Activated naive CD4-positive, alpha-beta T cell treated with anti-CD3 and anti-CD28 coated beads, Interleukin-2, amount 50 U/mL, for 72 hours (primary cell): Measurements from ENCODE around the gene C20orf141. TPM values are rescaled to one million over a fixed set of nuclear protein-coding genes. Genes with fewer than 3 reads are reported as not detected.
A peak's percentile ranks its signal among the peaks of the same experiment; 100 is the strongest.
"Not testable (repeated sequence)": the region's sequence is repeated elsewhere in the genome, so short reads cannot be mapped to it uniquely, and the experiment has no call there.

Experiments
- ATAC-seq, 2 donors: fragments of 150-1000 bp; cut with Tn5 transposase; 2 replicates each; pipeline ENCODE4 v1.10.0; 2021; ENCODE audit warnings: mild to moderate bottlenecking in 2 of 2, moderate library complexity in 2 of 2
- DNase-seq, 2 donors: peaks; one replicate each; pipeline ENCODE4 v3.0.0; 2021 to 2022; ENCODE audit warnings: low spot score in 2 of 2
- H3K27ac Mint-ChIP-seq, 2 donors: one replicate each; pipeline ENCODE4 v1.8.0; 2022; ENCODE audit warnings: mild to moderate bottlenecking in 2 of 2, mixed read lengths in 2 of 2
- H3K36me3 Mint-ChIP-seq, 2 donors: one replicate each; pipeline ENCODE4 v1.8.0; 2022; ENCODE audit warnings: mixed read lengths in 2 of 2
- H3K9me3 Mint-ChIP-seq, 2 donors: one replicate each; pipeline ENCODE4 v1.8.0; 2022; ENCODE audit warnings: mixed read lengths in 2 of 2
- total RNA-seq, 2 donors: library from RNA; stranded (reverse); gene quantifications; one replicate each; pipeline ENCODE4 v1.2.3, GENCODE V29; 2022

The C20orf141 gene
- total RNA-seq, 2 donors from 2014 or later = not detected

DNA sequence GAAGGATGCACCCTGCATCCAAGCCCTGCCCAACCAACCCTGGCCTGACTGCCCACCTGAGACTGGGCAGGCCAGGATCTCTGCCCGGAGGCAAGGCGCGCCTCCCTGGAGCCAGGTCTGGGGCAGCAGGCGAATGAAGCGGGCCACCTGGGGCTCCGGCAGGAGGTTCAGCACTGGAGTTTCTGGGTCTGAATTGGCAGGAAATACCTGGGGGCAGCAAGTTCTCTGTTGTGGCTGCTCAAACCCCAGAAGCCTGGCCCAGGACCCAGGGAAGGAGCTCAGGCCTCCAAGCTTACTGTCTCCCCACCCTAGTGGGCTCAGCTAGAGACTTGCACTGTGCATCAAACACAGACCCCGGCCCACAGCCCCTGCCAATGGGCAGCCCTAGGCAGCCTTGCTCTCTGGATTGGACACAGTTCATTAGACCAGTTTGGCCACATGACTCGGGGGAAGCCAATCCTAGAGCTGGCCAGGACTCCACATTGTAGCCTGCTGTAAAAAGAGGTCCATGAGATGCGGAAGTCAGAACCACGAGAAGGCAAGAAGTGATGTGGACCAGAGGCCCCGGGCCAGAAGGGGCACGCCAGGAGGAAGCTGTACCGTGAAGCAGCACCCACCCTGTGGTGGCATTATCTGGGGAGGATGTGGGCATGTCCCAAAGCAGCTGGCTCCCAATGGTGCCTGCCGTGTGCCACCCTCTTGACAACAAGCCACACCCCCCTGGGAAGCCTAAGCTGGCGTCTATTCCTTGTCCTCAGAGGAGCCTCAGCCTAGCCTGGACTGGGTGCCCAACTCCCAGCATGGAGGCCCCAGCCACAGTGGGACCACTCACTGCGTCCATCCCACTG is 17.4 kb upstream of the C20orf141 start:
- H3K9me3 Mint-ChIP-seq = no peaks in the 10 kb centered on the region
- no peak overlapping the region for H3K27ac Mint-ChIP-seq
- peaks cover 10 to 23% of the 10 kb centered on the region in 2 donors for H3K36me3 Mint-ChIP-seq
- ATAC-seq (no peak), DNase-seq (no peak)

DNA sequence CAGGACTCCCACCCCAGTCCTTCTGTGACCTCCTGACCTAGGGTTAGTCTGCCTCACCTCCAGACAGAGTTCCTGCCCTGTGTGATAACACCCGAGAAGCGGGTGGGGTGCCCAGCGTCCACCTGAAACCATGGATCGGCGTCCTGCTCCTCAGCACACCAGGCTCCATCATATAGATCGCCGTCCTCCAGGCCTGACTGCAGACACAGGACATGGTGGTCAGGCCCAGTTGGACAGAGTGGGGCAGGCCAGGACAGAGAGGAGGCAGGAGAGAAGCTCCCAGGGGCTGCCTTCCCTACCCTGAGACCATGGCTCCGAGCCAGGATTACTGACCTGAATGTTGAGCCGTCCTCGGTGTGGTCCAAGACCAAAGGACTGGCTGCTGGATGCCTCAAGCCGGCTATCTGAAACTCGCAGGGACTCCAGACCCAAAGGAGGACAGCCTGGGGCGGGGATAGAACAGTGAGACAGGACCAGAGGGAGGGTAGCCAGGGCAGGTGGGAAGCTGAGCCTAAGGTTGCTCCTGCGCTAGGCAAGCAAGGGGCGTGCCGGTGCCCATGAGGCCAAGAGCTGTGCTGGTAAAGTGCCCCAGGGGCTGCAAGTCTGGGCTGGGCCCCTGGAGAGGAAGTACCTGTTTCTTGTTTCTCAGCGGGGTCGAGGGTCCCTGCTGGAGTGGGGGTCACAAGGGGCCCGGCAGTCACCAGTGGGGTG is 16.5 kb upstream of the C20orf141 start:
- H3K36me3 Mint-ChIP-seq = peaks cover 15 to 23% of the 10 kb centered on the region in 2 donors
- no peaks in the 10 kb centered on the region for H3K9me3 Mint-ChIP-seq
- no peak overlapping the region for H3K27ac Mint-ChIP-seq
- ATAC-seq (no peak), DNase-seq (no peak)

DNA sequence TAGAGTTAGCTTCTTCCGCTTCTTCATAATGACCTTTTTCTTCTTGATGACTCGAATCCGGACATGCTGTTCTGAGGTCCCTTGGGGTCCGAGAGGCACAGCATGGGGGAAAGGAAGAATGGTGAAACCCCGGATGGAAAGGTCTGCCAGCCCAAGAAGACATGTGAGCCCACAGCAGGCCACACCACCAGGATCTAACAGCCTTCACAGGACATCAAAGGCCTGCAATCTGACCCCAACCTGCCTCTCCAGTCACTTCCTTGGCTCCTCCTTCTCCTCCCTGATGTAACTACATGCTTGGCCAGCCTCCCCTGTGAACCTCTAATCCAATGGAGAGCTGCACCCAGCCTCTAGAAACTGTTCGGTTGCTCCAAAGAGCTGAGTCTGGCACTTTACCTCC is 16.0 kb upstream of the C20orf141 start:
- Mint-ChIP-seq H3K9me3 (no peaks in the 10 kb centered on the region), H3K27ac (no peak overlapping the region), H3K36me3 (peaks cover 15 to 23% of the 10 kb centered on the region in 2 donors)
- DNase-seq (no peak), ATAC-seq (no peak)

DNA sequence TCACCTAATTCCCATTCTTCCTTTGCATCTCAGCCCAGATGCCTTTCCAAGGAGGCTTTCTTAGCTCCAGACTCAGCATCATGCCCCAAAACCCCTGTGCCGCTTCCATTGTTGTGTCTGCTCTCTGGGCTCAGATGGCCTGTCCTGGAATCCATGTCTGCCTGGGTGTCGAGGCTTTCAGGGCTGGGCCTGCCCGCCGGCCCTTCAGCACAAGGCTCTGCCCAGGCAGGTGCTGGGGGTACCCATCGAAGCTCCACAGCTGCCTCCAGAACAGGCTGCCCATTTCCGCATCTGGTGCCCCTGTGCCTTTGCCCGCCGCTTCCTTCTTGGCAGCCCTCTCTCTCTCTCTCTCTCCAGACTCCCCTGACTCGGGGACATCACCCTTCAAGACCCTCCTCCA is 15.5 kb upstream of the C20orf141 start:
- DNase-seq = no peak
- Mint-ChIP-seq H3K9me3 (no peaks in the 10 kb centered on the region), H3K36me3 (peaks cover 15 to 23% of the 10 kb centered on the region in 2 donors), H3K27ac (no peak overlapping the region)
- ATAC-seq = peak in 1 of 2 donors; percentile 21

DNA sequence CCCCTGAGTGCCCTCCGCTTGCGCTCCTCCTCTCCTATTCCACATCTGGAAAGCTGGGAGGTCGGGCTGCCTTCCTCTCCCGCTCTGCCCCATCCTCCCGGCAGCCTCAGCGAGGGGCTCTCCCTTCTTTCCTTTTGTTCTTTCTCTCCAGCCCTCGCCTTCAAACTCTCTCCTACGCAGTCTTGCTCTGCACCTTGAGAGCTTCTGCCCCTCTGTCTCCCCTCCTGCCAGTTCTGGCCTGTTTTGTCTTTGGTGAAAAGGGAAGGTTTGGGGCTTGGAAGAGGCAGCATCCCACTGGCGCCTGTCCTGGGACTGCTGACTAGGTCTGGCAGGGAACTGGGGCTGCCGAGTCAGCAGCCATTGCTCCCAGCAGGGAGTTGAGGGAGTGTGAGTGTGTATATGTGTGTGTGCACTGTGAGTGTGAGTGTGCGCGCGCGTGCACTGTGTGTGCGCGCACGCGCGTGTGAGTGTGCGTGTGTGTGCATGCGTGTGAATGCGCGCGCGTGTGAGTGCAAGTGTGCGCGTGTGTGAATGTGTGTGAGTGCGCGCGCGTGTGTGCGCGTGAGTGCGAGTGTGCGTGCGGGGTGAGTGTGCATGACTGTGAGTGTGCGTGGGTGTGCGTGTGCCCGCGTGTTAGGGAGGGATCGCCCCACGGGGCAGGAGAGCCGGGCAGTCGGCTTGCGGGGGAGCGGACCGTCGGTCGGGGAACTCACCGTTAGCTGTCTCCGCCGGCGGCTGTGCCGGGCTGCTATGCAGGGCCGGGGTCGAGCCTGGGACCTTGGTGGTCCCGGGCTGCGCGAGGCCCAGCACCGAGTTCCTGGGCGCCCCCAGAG is 14.9 kb upstream of the C20orf141 start:
- H3K36me3 Mint-ChIP-seq = peaks cover 15 to 23% of the 10 kb centered on the region in 2 donors
- H3K27ac Mint-ChIP-seq = peak overlapping the region; percentile 9 to 37
- ATAC-seq = peak; percentile 21 to 54
- DNase-seq = no peak
- H3K9me3 Mint-ChIP-seq = no peaks in the 10 kb centered on the region

DNA sequence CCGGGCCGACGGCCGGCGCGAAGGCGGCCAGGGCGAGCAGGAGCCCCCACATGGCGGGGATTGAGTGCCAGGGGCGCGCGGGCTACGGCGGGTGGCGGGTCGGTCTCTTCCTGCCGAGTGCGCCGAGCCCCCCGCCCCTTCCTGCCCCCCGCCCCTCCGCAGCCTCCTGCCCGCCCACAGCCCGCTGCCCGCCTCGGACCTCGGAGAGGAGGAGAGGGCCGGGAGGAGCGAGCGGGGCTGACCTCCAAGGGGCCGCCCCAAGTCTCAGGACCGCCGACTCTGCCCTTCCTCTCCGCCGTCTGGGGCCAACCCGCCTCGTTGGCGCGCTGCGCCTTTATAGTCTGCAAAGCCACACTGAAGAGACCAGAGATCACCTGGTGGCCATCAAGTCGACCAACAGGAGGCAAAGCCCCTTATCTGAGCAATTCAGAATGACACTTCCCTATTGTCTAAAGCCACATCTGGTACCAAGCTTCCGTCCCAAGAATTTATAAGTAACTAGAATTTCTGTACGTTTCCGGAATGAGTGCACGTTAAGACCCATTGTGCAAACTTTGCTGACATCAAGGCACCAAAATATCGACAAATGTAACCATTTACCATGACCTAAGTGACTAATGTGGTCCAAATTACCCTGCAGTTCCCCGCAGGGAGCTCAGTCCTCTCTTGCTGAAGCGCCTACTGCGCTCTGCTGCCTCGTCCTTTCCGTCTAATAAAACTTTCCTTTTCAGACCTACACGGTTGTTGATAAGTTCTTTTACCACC is 14.1 kb upstream of the C20orf141 start, which contains the start of gene CPXM1:
TSS of gene CPXM1 (minus strand) at position 107 of the 765 bp plus-strand sequence. CDS start at position 52, 55 bp downstream.
- DNase-seq (no peak), ATAC-seq (peak; percentile 53 to 76)
- H3K9me3 Mint-ChIP-seq = no peaks in the 10 kb centered on the region
- peak within 1 kb of the TSS; percentile 9 to 37 for H3K27ac Mint-ChIP-seq
- H3K36me3 Mint-ChIP-seq = peaks cover 15 to 23% of the 10 kb centered on the region in 2 donors

DNA sequence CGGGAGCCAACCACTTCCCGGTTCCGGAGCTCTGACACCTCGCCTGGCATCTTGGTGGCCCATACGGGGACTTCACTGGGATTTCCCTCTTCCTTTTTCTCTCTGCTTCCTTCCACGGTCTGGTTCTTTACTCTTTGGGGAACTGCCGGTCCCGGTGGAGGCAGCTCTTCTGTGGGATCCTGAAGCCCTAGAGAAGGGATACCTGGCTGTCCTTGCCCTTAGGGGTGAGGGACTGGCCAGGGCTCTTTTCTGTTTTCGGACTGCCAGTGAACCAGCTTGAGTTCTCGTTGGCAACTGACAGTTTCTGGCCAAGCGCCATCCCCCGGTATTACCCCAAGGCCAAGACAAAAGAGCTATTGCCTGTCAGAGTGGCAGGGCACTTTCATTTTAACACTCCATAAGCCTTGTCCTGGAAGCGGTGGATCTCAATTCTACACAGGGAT is 13.5 kb upstream of the C20orf141 start:
- DNase-seq (no peak), ATAC-seq (no peak)
- H3K9me3 Mint-ChIP-seq = no peaks in the 10 kb centered on the region
- peak overlapping the region in 1 of 2 donors; percentile 23 for H3K27ac Mint-ChIP-seq
- H3K36me3 Mint-ChIP-seq = peaks cover 15 to 23% of the 10 kb centered on the region in 2 donors

DNA sequence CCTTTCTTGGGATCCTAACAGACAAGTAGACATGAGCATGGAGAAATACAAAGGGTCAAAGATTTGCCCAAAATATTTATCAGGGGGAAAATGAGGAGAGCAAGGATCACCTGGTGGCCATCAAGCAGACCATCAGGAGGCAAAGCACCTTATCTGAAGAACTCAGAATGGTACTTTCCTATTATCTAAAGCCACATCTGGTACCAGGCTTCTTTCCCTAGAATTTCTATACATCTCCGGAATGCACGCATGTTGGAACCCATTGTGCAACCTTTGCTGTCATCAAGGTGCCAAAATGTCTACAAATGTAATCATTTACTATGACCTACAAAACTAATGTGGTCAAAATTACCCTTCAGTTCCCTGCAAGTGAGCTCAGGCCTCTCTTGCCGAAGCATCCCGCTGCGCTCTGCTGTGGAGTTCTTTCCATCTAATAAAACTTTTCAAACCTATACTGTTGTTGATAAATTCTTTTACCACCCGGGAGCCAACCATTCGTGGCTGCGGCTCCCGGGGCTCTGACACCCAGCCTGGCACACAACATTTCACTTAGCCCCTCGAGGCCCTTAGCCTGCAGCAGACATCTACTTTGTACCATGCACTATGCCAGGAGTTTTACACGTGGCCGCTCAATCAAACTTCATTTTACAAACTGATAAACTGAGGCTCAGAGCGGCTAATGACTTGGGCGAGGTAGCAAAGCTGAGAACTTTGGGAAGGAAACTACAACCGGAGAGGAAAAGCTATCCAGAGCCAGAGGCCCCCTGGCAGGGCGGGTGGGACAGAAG is 10.6 kb upstream of the C20orf141 start:
- ATAC-seq = no peak
- H3K27ac Mint-ChIP-seq = no peak overlapping the region
- no peaks in the 10 kb centered on the region for H3K9me3 Mint-ChIP-seq
- peaks cover 15 to 22% of the 10 kb centered on the region in 2 donors for H3K36me3 Mint-ChIP-seq
- DNase-seq = no peak

DNA sequence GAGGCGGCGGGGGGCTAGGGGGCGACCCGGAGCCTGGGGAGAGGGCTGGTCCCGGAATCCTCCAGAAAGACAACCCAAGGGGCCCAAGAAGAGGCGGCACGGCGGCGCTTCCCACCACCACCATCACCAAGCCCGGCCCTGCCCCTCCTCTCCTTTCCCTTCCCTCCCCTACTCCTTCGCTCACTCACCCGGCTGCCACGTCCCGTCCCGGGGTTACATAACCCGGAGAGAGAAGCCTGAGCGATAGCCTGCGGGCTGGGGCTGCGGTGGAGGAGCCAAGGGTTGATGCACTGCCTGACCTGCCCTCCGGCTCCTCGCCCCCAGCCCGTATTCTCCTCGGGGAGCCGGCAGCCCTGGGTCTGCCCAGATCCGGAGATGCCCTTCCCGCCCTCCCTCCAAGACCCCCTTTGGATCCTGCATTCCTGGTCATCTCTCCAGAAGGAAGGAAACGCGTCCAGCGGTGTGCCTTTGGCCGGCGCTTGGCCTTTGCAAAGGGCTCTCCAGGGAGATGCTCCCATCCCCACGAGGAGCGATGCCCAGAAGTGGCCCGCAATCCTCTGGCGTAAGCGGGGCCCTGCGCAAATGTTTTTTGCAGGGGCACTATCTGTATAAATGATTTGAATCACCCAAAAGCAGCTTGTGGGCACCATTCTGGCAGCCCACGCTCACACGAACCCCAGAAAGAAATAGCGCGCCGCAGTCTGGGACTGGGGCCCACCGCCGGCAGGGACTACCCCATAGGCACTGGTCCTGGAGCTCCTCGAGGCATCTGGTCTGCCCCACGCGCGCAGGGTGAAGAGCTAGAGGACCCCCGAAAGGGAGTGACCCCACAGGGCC is 9.7 kb upstream of the C20orf141 start:
- Mint-ChIP-seq H3K36me3 (peaks cover 10 to 13% of the 10 kb centered on the region in 2 donors), H3K9me3 (no peaks in the 10 kb centered on the region), H3K27ac (no peak overlapping the region)
- ATAC-seq (no peak), DNase-seq (no peak)

DNA sequence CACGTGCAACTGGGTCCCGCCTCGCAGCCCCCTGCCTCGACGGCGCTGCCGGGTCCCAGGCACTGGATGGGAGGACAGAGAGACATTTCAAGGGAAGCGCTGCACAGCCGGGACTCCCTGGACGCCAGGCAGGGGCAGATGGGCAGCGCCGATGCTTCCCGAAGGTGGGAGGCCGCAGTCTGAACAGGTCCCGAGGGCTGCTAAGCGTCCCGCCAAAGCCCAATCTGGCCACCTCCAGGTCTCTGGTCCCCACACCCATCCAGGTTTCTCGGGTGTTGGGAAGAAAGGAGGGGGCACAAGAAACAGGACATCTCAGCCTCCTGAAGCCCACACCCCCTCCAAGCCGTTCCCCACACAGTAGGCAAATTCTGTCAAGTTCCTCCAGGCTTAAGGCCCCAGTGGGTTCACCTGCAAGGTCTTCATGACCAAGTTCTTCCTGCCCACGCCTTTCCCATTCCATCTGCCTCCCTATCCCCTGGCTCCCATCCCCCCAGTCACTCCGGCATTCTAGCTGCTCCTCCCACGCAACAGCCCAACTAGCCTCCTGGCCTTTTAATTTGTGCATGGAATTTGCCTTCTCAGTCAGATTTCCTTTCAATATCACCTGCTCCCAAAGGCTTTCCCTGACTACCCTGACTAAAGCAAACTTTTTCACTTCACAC is 9.0 kb upstream of the C20orf141 start:
- Mint-ChIP-seq H3K36me3 (peaks cover 6 to 9% of the 10 kb centered on the region in 2 donors), H3K27ac (no peak overlapping the region), H3K9me3 (peaks cover 0 to under 1% of the 10 kb centered on the region in 2 donors)
- no peak for ATAC-seq
- no peak for DNase-seq

DNA sequence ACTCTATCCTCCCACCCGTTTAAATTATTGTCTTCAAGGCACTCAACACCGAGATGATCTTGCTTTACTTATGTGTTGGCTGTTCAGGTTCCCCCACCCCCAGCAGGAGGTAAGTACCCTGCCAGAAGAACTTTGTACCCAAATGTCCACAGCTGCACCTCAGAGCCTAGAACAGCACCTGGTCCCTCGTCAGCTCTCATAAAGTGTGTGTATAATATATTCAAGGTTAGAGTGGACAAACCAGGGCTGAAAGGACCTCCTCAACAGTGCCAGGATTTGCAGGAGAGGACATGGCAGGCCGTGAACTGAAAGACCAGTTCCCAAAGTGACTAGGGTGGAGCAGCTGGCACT is 8.5 kb upstream of the C20orf141 start:
- no peak for ATAC-seq
- peaks cover 4% of the 10 kb centered on the region in 2 donors for H3K36me3 Mint-ChIP-seq
- H3K27ac Mint-ChIP-seq = no peak overlapping the region
- DNase-seq = no peak
- peaks cover 0 to 5% of the 10 kb centered on the region in 2 donors for H3K9me3 Mint-ChIP-seq

DNA sequence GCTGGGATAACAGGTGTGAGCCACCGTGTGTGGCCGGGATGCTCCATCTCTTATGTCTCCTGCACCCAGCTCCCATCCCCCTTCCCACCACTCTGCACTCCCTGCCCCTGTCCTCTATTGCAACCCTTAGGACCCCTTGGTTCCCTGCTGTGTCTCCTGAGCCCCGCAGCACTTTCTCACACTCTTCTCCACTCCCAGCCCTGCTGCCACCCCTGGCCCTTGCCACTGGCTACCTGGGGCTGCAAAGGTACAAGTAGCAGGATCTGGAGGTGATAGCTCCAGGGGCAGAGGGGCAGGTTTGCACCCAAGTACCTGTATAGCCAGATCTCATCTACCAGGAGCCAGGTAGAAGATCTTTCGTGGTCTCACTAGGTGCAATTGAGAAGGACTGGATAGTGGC is 7.8 kb upstream of the C20orf141 start:
- no peak overlapping the region for H3K27ac Mint-ChIP-seq
- no peak for ATAC-seq

DNA sequence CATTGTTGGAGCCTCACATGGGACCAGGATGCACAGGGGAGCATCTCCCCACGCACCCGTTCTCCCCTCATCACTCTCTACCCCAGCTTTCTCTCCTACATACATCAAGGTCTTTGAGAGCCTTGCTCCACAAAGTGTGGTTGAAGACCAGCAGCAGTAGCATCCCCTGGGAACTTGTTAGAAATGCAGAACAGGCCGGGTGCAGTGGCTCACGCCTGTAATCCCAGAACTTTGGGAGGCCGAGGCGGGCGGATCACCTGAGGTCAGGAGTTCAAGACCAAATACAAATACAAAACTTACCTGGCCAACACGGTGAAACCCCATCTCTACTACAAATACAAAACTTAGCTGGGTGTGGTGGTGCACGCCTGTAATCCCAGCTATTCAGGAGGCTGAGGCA is 6.9 kb upstream of the C20orf141 start:
- H3K36me3 Mint-ChIP-seq = peaks cover 13 to 14% of the 10 kb centered on the region in 2 donors
- not testable (repeated sequence) for DNase-seq, ATAC-seq, H3K27ac Mint-ChIP-seq
- peaks cover 0 to 19% of the 10 kb centered on the region in 2 donors for H3K9me3 Mint-ChIP-seq

More for the DNA sequence above, 7.8 kb upstream of the C20orf141 start:
- DNase-seq = no peak
- peaks cover 6 to 11% of the 10 kb centered on the region in 2 donors for H3K36me3 Mint-ChIP-seq
- H3K9me3 Mint-ChIP-seq = peaks cover 0 to 12% of the 10 kb centered on the region in 2 donors

DNA sequence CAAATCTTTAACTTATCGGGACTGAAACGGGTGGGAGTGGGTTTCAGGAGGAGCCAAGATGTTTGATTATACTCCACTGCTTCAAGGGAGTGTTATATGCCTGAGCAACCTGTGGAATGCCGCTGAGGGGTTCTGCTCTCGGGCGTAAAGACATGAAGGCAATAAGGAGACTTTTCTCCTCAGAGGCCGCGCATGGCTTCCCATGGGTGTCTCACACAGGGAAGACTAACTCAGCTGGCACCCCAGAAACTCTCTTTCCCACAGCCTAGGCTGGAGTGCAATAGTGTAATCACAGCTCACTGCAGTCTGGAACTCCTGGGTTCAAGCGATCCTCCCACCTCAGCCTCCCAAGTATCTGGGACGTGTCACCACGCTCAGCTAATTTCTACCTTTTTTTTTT is 5.1 kb upstream of the C20orf141 start:
- ATAC-seq (no peak), DNase-seq (no peak)
- peaks cover 0 to 19% of the 10 kb centered on the region in 2 donors for H3K9me3 Mint-ChIP-seq
- H3K27ac Mint-ChIP-seq = no peak overlapping the region
- peaks cover 13 to 19% of the 10 kb centered on the region in 2 donors for H3K36me3 Mint-ChIP-seq
